A673 (cell line): Measurements from ENCODE around the gene LY6G5C.

Experiments used
- EZH2 ChIP-seq: fragments of 200-600 bp; sonication (generic); IDR thresholded peaks from 2 replicates; pipeline ENCODE4 v1.6.1; 2017; ENCODE audit warnings: borderline replicate concordance, low read depth, mild to moderate bottlenecking, mixed read lengths, antibody characterized with exemption, low read length; ENCODE audit not compliant: poor library complexity, severe bottlenecking
- TF ChIP-seq, protein P1 (sequence below): fragments of 300-800, 200-600 bp; sonication (generic); conservative IDR thresholded peaks from 2 replicates; pipeline ENCODE4 v1.5.1; 2017; ENCODE audit warnings: low read depth, mild to moderate bottlenecking, antibody characterized with exemption, low read length, moderate library complexity, mixed read lengths

- TF ChIP-seq, protein P1, sequence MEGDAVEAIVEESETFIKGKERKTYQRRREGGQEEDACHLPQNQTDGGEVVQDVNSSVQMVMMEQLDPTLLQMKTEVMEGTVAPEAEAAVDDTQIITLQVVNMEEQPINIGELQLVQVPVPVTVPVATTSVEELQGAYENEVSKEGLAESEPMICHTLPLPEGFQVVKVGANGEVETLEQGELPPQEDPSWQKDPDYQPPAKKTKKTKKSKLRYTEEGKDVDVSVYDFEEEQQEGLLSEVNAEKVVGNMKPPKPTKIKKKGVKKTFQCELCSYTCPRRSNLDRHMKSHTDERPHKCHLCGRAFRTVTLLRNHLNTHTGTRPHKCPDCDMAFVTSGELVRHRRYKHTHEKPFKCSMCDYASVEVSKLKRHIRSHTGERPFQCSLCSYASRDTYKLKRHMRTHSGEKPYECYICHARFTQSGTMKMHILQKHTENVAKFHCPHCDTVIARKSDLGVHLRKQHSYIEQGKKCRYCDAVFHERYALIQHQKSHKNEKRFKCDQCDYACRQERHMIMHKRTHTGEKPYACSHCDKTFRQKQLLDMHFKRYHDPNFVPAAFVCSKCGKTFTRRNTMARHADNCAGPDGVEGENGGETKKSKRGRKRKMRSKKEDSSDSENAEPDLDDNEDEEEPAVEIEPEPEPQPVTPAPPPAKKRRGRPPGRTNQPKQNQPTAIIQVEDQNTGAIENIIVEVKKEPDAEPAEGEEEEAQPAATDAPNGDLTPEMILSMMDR = no peak
- no peak for TF ChIP-seq EZH2
Observed at GRCh38 chr6:31706599-31706998, 25.7 kb upstream of the LY6G5C start, which contains the start of gene LY6G6F.
